ENCODE results near the gene RBBP6. TPM values are rescaled to one million over a fixed set of nuclear protein-coding genes. Genes with fewer than 3 reads are reported as not detected.
A peak's percentile ranks its signal among the peaks of the same experiment; 100 is the strongest.
"Not testable (repeated sequence)": the region's sequence is repeated elsewhere in the genome, so short reads cannot be mapped to it uniquely, and the experiment has no call there.

RBBP6 gene, protein sequence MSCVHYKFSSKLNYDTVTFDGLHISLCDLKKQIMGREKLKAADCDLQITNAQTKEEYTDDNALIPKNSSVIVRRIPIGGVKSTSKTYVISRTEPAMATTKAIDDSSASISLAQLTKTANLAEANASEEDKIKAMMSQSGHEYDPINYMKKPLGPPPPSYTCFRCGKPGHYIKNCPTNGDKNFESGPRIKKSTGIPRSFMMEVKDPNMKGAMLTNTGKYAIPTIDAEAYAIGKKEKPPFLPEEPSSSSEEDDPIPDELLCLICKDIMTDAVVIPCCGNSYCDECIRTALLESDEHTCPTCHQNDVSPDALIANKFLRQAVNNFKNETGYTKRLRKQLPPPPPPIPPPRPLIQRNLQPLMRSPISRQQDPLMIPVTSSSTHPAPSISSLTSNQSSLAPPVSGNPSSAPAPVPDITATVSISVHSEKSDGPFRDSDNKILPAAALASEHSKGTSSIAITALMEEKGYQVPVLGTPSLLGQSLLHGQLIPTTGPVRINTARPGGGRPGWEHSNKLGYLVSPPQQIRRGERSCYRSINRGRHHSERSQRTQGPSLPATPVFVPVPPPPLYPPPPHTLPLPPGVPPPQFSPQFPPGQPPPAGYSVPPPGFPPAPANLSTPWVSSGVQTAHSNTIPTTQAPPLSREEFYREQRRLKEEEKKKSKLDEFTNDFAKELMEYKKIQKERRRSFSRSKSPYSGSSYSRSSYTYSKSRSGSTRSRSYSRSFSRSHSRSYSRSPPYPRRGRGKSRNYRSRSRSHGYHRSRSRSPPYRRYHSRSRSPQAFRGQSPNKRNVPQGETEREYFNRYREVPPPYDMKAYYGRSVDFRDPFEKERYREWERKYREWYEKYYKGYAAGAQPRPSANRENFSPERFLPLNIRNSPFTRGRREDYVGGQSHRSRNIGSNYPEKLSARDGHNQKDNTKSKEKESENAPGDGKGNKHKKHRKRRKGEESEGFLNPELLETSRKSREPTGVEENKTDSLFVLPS (N-terminal part only)
- polyA plus RNA-seq (2013, experiment 1 of 2; ENCODE audit: insufficient read length): 24.3 TPM
- 28.7 TPM for polyA plus RNA-seq (2013, experiment 2 of 2; ENCODE audit: insufficient read length)

DNA sequence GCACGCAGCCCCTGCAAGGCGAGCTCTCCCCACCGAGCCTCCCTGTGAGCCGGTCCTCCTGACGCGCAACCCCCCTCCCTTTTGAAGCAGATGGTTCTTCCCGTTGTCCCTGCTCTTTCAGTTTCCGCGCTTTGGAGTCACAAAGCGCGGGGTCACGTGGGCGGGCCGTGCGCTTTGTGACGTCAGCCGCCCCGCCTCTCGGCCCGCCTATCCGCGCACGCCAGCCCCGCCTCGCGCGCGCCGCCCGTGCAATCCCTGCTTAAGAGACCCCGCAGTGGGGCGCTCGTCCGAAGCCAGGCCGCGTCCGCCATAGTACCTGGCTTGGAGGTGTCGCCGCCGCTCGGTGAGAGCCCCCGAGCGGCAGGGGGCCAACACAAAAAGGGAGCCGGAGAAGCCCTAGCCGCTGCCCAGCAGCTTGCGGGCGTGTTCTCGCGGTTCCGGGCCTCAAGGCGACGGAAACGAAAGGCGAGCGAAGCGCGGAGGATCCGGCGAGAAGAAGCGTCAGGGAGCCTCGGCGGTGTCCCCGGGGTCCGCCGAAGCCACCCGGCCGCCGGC lies at the start of gene RBBP6:
Gene RBBP6 (plus strand): TSS at position 272 of the 555 bp plus-strand sequence. CDS start 1,061 bp downstream, outside the sequence.
- DNase-seq: peak; percentile 98

- no peak for DNase-seq
These were observed 48.5 kb upstream of the RBBP6 start for GRCh38 chr16:24490866-24491265.

- no peak for DNase-seq
These were observed 47.6 kb upstream of the RBBP6 start for GRCh38 chr16:24491731-24492130.

- no peak for DNase-seq
These were observed 45.5 kb upstream of the RBBP6 start for GRCh38 chr16:24493821-24494220.

DNA sequence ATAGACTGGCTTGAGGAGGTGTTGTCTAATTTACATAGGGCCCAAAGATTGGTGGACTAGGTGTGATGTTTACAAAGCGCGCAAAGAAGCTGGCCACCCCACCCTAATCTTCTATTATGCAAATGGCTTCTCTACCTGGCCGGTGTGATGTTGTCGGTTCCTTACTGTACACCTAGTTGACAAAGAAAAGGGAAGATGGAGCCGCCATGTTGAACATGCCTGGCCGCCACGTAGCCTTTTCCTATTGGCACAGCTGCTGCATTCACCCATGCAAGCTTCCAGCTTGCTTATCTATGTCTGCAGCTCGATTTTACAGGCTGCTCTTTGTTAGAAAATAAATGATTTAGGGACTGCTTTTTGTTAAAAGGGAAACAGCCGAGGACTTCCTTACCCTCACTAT lies 44.2 kb upstream of the RBBP6 start:
- not testable (repeated sequence) for DNase-seq

DNA sequence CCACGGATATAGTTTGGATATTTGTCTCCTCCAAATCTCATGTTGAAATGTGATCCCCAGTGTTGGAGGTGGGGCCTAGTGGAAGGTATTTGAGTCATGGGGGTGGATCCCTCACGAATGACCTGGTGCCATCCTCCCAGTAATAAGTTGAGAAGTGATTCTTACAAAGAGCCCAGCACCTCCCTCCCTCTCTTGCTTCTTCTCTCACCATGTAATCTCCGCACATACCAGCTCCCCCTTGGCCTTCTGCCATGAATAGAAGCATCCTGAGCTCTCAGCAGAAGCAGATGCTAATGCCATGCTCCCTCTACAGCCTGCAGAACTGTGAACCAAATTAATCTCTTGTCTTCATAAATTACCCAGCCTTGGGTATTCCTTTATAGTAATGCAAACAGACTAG lies 41.9 kb upstream of the RBBP6 start:
- peak; percentile 33 for DNase-seq

GRCh38 chr16:24499193-24499814 lies 40.1 kb upstream of the RBBP6 start:
- peak; percentile 18 for DNase-seq

GRCh38 chr16:24504472-24505345 lies 34.7 kb upstream of the RBBP6 start:
- peak; percentile 70 for DNase-seq

- no peak for DNase-seq
These were observed 33.4 kb upstream of the RBBP6 start for GRCh38 chr16:24505959-24506358.

- DNase-seq: no peak
These were observed 31.3 kb upstream of the RBBP6 start for GRCh38 chr16:24507959-24508480.

DNA sequence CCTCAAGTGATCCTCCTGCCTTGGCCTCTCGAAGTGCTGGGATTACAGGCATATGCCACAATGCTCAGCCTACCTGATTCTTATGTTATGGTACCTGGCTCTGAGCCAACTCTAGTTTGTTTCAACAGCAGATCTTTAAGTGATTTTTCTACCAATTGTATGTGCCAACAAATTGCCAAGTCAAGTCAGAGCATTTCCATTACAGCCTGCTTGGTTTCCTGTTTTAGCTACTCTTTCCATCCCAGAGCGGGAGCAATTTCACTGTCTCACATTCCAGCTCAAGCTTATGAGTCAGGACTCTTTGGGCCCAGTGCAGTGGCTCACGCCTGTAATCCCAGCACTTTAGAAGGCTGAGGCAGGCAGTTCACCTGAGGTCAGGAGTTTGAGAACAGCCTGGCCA lies 30.8 kb upstream of the RBBP6 start:
- peak; percentile 53 for DNase-seq

DNA sequence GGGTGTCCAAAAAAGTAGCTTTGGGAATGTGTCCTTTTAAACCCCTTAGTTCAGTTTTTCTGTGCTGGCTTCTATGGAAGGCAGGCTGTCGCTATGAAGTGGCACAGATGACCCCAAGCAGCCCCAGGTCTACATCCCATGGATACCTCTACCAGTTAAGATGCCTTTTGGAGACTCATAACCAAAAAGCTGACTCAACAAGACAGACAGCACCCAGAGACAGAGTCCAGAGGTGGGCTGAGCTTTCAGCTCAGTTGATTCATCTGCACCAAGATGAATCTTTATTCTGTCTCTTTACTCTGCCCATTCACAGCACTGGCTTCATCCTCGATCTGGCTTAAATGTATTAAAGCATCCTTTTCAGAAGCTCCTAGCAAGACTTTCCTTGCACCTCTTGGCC lies 29.8 kb upstream of the RBBP6 start:
- DNase-seq: no peak

GRCh38 chr16:24511174-24511573 lies 28.2 kb upstream of the RBBP6 start:
- no peak for DNase-seq

GRCh38 chr16:24511792-24512191 lies 27.6 kb upstream of the RBBP6 start:
- DNase-seq: no peak

DNA sequence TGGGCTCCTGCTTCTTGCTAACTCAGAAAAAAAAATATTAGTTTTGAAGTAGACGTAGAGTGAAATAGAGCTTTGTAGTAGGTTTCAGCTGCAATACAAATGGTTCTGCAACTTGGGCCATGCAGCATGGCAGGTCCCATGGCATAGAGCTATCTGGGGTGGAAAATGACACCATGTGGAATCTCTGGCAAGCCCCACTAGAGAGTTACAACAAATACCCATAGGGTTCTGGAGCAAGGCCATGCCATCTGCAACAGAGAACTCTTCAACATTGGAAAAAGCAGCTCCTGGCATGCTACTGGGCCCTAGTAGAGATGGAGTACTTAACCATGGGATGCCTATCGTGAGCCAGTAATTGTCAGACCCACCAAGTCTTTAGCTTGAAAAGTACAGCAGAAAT lies 25.3 kb upstream of the RBBP6 start:
- DNase-seq: no peak

- no peak for DNase-seq
These were observed 24.2 kb upstream of the RBBP6 start for GRCh38 chr16:24515186-24515585.

DNA sequence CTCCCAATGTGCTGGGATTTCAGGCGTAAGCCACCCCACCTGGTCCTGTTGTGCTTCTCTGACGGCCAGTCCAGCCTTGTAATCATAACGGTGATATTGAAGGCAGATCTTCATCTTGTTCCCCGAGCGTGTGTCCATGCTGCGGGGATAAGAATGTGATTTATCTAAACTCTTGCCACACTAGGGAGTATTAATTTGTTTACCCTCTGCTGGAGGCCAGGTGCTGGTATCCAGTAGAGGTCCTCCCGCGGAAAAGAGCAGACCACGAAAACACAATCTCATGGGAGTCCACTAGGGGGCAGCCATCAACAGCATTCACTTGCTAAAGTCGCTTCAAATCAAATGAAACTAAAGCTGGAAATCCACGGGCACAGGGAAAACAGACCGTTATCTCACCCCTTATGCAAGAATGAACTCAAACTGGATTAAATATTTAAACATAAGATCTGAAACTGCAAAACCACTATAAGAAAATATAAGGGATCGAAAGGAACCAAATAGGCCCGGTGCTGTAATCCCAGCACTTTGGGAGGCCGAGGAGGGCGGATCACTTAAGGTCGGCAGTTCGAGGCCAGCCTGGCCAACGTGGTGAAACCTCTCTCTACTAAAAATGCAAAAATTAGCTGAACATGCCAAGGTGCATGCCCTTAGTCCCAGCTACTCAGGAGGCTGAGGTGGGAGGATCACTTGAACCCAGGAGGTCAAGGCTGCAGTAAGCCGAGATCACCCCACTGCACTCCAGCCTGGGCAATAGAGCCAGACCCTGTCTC lies 22.3 kb upstream of the RBBP6 start:
- DNase-seq: peak; percentile 75

DNA sequence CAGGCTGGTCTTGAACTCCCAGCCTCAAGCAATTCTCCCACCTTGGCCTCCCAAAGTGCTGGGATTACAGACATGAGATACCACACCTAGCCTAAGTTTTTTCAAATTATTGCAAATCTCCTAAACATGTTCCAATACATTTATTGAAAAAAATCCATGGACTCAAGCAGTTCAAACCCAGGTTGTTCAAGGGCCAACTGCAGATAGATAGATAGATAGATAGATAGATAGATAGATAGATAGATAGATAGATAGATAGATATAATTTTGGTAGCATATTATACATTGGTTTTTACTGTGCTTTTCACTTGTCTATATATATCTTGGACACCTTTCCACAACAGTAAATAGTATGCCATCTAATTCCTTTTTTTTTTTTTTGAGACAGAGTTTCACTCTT lies 20.9 kb upstream of the RBBP6 start:
- DNase-seq: no peak

DNA sequence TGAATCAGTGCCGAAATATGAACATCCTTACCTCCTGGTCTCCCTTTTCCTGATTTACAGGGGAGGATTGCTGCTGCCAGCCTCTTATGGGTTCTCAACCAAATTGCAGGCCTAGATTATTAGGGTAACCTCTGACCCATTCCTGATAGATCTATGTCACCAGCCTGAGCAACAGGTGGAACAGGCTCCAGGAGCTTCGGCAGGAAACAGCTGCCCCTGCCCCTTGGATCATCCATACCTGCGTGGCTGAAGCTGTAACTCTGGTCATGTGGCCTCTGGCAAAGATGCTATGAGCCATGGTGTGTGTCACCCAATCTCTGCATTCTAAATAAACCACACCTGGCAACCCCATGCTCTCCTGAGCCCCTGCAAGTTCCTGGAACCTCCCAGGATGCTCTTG lies 18.4 kb upstream of the RBBP6 start:
- no peak for DNase-seq

GRCh38 chr16:24522751-24523150 lies 16.6 kb upstream of the RBBP6 start:
- no peak for DNase-seq
